Peyer's patch (tissue), 4 donors: Measurements from ENCODE around the gene FAM120C. TPM values are rescaled to one million over a fixed set of nuclear protein-coding genes. Genes with fewer than 3 reads are reported as not detected.

Experiments used
- DNase-seq, 3 donors: peaks; one replicate each; pipeline ENCODE4 v3.0.0-alpha.2; 2017 to 2019
- H3K27ac ChIP-seq, 4 donors: fragments of 200-600 bp; sonication (generic); one replicate each; pipeline ENCODE4 v1.5.1; 2016 to 2019
- H3K27me3 ChIP-seq, 2 donors: fragments of 200-600 bp; sonication (generic); one replicate each; pipeline ENCODE4 v1.5.1; 2019
- H3K36me3 ChIP-seq, 3 donors: fragments of 200-600 bp; sonication (generic); one replicate each; pipeline ENCODE4 v1.5.1; 2016 to 2019
- H3K4me1 ChIP-seq, 4 donors: fragments of 200-600 bp; sonication (generic); one replicate each; pipeline ENCODE4 v1.5.1; 2016 to 2019
- H3K4me3 ChIP-seq, 4 donors: fragments of 200-600 bp; sonication (generic); 1 replicate in 3 of 4; 2 replicates in 1 of 4; pipeline ENCODE4 v1.5.1; 2016 to 2019; ENCODE audit warnings: mild to moderate bottlenecking in 1 of 4
- H3K9me3 ChIP-seq, 4 donors: fragments of 200-600 bp; sonication (generic); one replicate each; pipeline ENCODE4 v1.5.1; 2016 to 2019; ENCODE audit warnings: mild to moderate bottlenecking in 1 of 4
- CTCF ChIP-seq, 6 experiments: fragments of 450-650 bp in 4 of 6; fragments of 200-600 bp in 2 of 6; sonication (generic) in 1 of 6; IDR thresholded peaks; one replicate each; pipeline ENCODE4 v1.5.1; 2017 to 2019; ENCODE audit warnings: antibody characterized with exemption in 6 of 6, mild to moderate bottlenecking in 3 of 6, moderate library complexity in 1 of 6
- POLR2A ChIP-seq, 2 donors: fragments of 450-650 bp; IDR thresholded peaks; one replicate each; pipeline ENCODE4 v1.5.1; 2017; ENCODE audit warnings: antibody characterized with exemption in 2 of 2, mild to moderate bottlenecking in 2 of 2, moderate library complexity in 2 of 2
- total RNA-seq, 4 donors: library from RNA; depleted of rRNA; stranded (reverse); fragments of >200 nt; gene quantifications; one replicate each; pipeline ENCODE4 v1.1.0, GENCODE V29; 2016

Gene FAM120C
- total RNA-seq, result 10 to 100 TPM in 1 of 4 donors, 1 to 10 TPM in 3; 5.0 to 12.4 (median 5.2) TPM

- peak in 1 of 6 experiments; percentile 1 for TF ChIP-seq CTCF (IDR thresholded peaks at IDR 0.05)
- TF ChIP-seq POLR2A (IDR thresholded peaks at IDR 0.05), result no peak
- H3K27ac ChIP-seq, result peak within 1 kb of the TSS; percentile 83 to 92 (median 88)
- H3K27me3 ChIP-seq, result no peaks in the 10 kb centered on the region
- peak; percentile 55 to 75 (median 74) for DNase-seq
- H3K9me3 ChIP-seq, result no peaks in the 10 kb centered on the region
- H3K4me3 ChIP-seq, result peak within 1 kb of the TSS; percentile 70 to 87 (median 72)
- peaks cover 0 to 9% (median 2%) of the 10 kb centered on the region in 4 donors for H3K4me1 ChIP-seq
- no peaks in the 10 kb centered on the region for H3K36me3 ChIP-seq
Measured at GRCh38 chrX:54182864-54183613, at the start of gene FAM120C. TSS of gene FAM120C (minus strand) at chrX:54183254. CDS start at chrX:54183198, 56 bp downstream.

- Histone ChIP-seq H3K27me3 (no peaks in the 10 kb centered on the region), H3K4me3 (no peak overlapping the region), H3K9me3 (no peaks in the 10 kb centered on the region), H3K27ac (no peak overlapping the region), H3K36me3 (no peaks in the 10 kb centered on the region), H3K4me1 (no peaks in the 10 kb centered on the region)
- no peak for TF ChIP-seq POLR2A (IDR thresholded peaks at IDR 0.05)
- TF ChIP-seq CTCF (IDR thresholded peaks at IDR 0.05), result no peak
- DNase-seq, result no peak
Measured at GRCh38 chrX:54230435-54231148, 47.5 kb upstream of the FAM120C start.

GRCh38 chrX:54223581-54223980 is 40.5 kb upstream of the FAM120C start:
- DNase-seq, result no peak
- Histone ChIP-seq H3K36me3 (no peaks in the 10 kb centered on the region), H3K27ac (no peak overlapping the region), H3K9me3 (no peaks in the 10 kb centered on the region), H3K27me3 (no peaks in the 10 kb centered on the region), H3K4me1 (no peaks in the 10 kb centered on the region), H3K4me3 (no peak overlapping the region)
- TF ChIP-seq POLR2A (IDR thresholded peaks at IDR 0.05), result no peak
- no peak for TF ChIP-seq CTCF (IDR thresholded peaks at IDR 0.05)

- Histone ChIP-seq H3K9me3 (no peaks in the 10 kb centered on the region), H3K36me3 (no peaks in the 10 kb centered on the region), H3K27ac (no peak overlapping the region), H3K4me1 (no peaks in the 10 kb centered on the region), H3K4me3 (no peak overlapping the region), H3K27me3 (no peaks in the 10 kb centered on the region)
- no peak for DNase-seq
- TF ChIP-seq CTCF (IDR thresholded peaks at IDR 0.05) (no peak), POLR2A (IDR thresholded peaks at IDR 0.05) (no peak)
Measured at GRCh38 chrX:54213603-54214002, 30.5 kb upstream of the FAM120C start.

GRCh38 chrX:54208531-54208930 is 25.5 kb upstream of the FAM120C start:
- no peak for DNase-seq
- H3K27me3 ChIP-seq, result no peaks in the 10 kb centered on the region
- H3K36me3 ChIP-seq, result no peaks in the 10 kb centered on the region
- no peak overlapping the region for H3K4me3 ChIP-seq
- H3K4me1 ChIP-seq, result no peaks in the 10 kb centered on the region
- H3K9me3 ChIP-seq, result no peaks in the 10 kb centered on the region
- no peak overlapping the region for H3K27ac ChIP-seq
- TF ChIP-seq CTCF (IDR thresholded peaks at IDR 0.05) (no peak), POLR2A (IDR thresholded peaks at IDR 0.05) (no peak)
